Measurements from ENCODE around the gene ARHGEF10L. TPM values are rescaled to one million over a fixed set of nuclear protein-coding genes. Genes with fewer than 3 reads are reported as not detected.

ARHGEF10L gene
- polyA plus RNA-seq, 12 donors, result 15.6 to 29.2 (median 19.0) TPM; not detected in 1

GRCh38 chr1:17520473-17521319 lies 18.8 kb upstream of the ARHGEF10L start:
- DNase-seq, result no peak

- no peak for DNase-seq
These were observed 17.4 kb upstream of the ARHGEF10L start for GRCh38 chr1:17521946-17522612.

- DNase-seq, result no peak
These were observed 16.0 kb upstream of the ARHGEF10L start for GRCh38 chr1:17523321-17524041.

GRCh38 chr1:17524645-17525044 lies 14.9 kb upstream of the ARHGEF10L start:
- no peak for DNase-seq

- no peak for DNase-seq
These were observed 13.4 kb upstream of the ARHGEF10L start for GRCh38 chr1:17525996-17526686.

GRCh38 chr1:17527036-17527914 lies 12.2 kb upstream of the ARHGEF10L start:
- peak; percentile 34 for DNase-seq

GRCh38 chr1:17529381-17529780 lies 10.1 kb upstream of the ARHGEF10L start:
- DNase-seq, result no peak

GRCh38 chr1:17531343-17531681 lies 8.2 kb upstream of the ARHGEF10L start:
- DNase-seq, result no peak

GRCh38 chr1:17531682-17532487 lies 7.6 kb upstream of the ARHGEF10L start:
- DNase-seq, result no peak

GRCh38 chr1:17533201-17533600 lies 6.3 kb upstream of the ARHGEF10L start:
- no peak for DNase-seq

- DNase-seq, result no peak
These were observed 4.1 kb upstream of the ARHGEF10L start for GRCh38 chr1:17535300-17535936.

- no peak for DNase-seq
These were observed 1.5 kb upstream of the ARHGEF10L start for GRCh38 chr1:17538010-17538409.

GRCh38 chr1:17538428-17539117 lies 925 bp upstream of the ARHGEF10L start:
- no peak for DNase-seq

- DNase-seq, result no peak
These were observed 401 bp upstream of the ARHGEF10L start for GRCh38 chr1:17539118-17539476.

- peak; percentile 89 for DNase-seq
These were observed 930 bp downstream of the ARHGEF10L start for GRCh38 chr1:17540255-17541001.

GRCh38 chr1:17542645-17543044 lies 3.1 kb downstream of the ARHGEF10L start:
- no peak for DNase-seq

- no peak for DNase-seq
These were observed 5.4 kb downstream of the ARHGEF10L start for GRCh38 chr1:17544776-17545350.

- no peak for DNase-seq
These were observed 5.9 kb downstream of the ARHGEF10L start for GRCh38 chr1:17545356-17545755.
